C4-2B (cell line): Measurements from ENCODE around the gene ARL6IP1.
"Not testable (repeated sequence)": the region's sequence is repeated elsewhere in the genome, so short reads cannot be mapped to it uniquely, and the experiment has no call there.

Source experiments
- H3K27ac ChIP-seq: fragments of 450-650 bp; 2 replicates; pipeline ENCODE4 v1.5.1; 2017
- ZFX ChIP-seq: fragments of 450-650 bp; IDR thresholded peaks from 2 replicates; pipeline ENCODE4 v1.6.1; 2017
- TF ChIP-seq, protein P1 (sequence below): fragments of 450-650 bp; conservative IDR thresholded peaks from 2 replicates; pipeline ENCODE4 v1.5.1; 2017; ENCODE audit warnings: mild to moderate bottlenecking

ARL6IP1 gene

DNA sequence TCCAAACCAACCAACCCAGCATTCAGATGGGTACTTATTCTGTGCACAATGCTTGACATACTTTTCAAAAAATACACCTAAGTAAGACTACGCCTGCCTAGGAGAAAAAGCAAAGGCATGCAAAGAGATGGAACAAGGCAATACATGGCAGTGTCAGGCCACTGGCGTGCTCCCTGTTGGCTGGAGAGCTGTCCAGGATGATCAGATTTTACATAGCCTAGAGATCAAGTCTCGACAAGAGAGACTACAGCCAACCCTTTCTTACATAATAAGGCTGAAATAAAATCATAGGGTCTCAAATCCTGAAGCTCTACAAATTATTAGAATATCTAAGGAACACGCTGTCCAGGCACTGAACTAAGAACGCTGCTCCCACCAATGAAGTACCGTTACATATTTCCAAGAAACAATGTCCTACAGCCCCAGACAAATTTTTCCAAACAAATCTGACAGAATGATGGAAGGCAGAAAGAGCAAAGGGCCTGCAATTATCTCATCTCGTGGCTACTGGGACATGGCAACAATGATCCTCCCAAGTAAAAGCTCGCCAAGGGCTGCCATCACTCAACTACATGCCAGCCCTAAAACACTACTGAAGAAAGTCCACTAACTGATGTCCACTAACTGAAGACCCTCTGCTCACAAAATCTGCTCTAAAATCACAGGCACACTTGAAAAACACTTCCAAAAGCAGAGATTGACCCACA is 16.3 kb downstream of the ARL6IP1 start:
- no peak overlapping the region for H3K27ac ChIP-seq
- no peak for TF ChIP-seq ZFX
- TF ChIP-seq, protein P1, sequence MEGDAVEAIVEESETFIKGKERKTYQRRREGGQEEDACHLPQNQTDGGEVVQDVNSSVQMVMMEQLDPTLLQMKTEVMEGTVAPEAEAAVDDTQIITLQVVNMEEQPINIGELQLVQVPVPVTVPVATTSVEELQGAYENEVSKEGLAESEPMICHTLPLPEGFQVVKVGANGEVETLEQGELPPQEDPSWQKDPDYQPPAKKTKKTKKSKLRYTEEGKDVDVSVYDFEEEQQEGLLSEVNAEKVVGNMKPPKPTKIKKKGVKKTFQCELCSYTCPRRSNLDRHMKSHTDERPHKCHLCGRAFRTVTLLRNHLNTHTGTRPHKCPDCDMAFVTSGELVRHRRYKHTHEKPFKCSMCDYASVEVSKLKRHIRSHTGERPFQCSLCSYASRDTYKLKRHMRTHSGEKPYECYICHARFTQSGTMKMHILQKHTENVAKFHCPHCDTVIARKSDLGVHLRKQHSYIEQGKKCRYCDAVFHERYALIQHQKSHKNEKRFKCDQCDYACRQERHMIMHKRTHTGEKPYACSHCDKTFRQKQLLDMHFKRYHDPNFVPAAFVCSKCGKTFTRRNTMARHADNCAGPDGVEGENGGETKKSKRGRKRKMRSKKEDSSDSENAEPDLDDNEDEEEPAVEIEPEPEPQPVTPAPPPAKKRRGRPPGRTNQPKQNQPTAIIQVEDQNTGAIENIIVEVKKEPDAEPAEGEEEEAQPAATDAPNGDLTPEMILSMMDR: no peak

DNA sequence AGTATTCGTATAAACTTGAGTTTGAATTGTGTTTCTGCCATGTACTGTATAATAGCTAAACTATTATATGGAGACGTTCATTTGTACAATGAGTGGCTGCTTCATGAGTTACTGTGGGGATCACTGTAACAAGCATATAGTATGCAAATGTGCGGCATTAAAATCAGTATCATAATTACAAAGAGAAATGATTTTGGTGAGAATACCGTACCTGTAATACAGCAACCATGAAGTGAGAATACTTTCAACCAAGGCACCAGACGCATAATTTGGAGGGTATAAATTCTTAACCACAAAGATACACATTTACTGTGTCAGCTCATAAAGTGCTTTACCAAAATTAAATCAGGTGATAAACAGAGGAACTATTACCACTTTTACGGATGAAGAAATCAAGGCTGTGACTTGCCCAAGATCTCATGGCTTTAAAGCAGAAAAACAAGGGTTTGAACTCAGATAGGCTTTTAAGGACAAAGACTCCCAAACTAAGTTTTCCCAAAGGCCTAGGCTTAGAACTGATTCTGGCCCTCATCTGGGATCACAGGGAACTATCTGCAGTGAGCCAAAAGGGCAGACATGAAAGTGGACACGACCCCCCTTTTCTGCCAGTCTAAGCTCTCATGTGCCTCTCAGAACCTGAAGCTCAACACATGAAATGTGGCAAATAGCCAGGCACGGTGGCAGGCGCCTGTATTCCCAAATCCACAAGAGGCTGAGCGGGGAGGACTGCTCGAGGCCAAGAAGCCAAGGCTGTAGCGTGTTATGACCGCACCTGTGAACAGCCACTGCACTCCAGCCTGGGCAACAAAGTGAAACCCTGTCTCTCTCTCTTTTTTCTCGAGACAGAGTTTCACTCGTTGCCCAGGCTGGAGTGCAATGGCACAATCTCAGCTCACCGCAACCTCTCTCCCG is 17.7 kb downstream of the ARL6IP1 start:
- no peak overlapping the region for H3K27ac ChIP-seq
- TF ChIP-seq ZFX: no peak
- TF ChIP-seq, protein P1: no peak

DNA sequence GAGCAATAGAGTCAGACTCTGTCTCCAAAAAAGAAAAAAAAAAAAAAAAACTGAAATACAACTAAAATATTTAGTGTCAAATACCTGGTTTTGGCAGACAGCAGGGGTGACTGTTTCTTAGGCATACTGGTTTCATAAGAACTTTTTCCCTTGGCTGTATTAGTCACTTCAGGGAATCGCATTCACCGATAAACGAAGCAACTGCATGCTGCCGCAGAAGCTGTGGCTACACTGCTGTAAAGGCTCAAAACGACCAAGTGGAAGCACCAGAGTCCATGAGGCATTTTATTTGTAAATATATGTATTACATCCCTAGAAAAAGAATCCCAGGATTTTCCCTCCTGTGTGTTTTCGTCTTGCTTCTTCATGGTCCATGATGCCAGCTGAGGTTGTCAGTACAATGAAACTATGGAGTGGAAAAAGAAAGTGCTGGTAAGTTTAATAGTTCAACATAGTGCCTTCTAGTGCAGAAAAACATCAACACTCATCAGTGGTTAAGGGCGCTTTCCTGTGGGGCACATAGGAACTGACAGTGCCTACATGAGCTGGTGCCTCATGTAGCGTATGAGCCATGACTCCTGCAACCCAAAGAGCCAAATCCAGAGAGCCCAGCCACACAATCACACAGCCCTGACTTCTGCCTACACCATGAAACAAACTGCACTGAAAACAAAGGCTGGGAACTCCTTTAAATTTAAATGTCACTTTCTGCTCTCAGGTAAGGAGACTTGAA is 18.5 kb downstream of the ARL6IP1 start:
- H3K27ac ChIP-seq: no peak overlapping the region
- TF ChIP-seq, protein P1: no peak
- no peak for TF ChIP-seq ZFX

DNA sequence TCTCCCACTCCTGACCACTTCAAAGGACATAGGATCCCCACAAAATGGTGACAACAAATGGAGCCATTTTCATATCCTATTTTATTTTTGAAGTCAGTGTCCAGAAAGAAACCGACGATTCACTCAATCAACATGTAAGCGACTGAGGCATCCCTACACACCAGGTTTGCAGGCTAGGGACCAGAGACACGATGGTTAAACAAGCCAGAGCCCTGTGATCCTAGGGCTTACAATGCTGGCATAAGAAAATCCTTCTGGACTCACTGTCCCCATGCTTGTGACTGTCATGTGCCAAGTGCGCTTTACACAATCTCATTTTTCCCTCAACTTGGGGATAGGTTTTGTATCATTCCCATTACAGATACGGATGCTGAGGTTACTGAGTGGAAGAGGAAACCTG is 20.1 kb downstream of the ARL6IP1 start:
- H3K27ac ChIP-seq: not testable (repeated sequence)

DNA sequence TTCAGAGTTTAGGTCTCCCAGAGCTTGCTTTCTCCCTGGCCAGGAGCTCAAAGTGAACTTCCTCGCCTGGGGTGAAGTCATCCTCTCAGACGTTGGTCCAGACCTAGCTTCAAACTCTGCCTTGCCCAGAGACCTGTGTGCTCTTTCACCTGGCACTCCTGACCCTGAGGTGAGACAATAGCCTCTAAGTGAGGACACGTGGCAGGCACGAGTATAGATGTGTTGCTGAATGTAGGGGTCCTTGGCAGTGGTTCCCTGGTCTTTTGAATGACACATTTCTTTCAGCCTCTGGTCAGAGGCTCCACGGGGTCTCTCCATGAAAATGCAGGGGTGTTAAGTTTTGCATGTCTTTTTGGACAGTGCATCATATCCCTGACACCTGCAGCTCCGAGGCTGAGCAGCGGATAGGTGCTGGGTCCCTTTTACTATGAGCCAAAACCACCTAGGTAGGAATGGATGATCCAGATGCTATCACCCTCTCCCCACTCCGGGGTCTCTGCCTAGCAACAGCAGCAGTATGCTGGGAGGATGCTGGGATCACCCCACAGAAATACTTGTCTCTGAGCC is 20.8 kb downstream of the ARL6IP1 start:
- H3K27ac ChIP-seq: not testable (repeated sequence)

DNA sequence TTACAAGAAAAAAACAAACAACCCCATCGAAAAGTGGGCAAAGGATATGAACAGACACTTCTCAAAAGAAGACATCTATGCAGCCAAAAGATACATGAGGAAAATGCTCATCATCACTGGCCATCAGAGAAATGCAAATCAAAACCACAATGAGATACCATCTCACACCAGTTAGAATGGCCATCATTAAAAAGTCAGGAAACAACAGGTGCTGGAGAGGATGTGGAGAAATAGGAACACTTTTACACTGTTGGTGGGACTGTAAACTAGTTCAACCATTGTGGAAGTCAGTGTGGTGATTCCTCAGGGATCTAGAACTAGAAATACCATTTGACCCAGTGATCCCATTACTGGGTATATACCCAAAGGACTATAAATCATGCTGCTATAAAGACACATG is 23.7 kb downstream of the ARL6IP1 start:
- H3K27ac ChIP-seq: not testable (repeated sequence)

DNA sequence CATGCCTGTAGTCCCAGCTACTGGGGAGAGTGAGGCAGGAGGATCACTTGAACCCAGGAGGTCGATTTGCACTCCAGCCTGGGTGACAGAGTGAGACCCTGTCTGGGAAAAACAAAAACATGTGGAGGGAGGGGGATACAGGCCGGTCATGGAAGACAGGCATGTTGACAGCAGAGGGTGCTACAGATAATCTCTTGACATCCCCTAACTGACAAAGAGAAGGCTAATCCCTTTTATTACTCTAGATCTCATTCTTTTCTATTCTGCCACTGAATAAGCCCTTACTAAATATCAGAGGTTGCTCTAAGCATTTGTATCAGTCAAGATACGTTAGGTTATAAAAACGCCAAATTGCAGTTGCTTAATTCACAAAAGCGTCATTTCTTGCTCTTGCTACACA is 25.0 kb downstream of the ARL6IP1 start:
- not testable (repeated sequence) for H3K27ac ChIP-seq

DNA sequence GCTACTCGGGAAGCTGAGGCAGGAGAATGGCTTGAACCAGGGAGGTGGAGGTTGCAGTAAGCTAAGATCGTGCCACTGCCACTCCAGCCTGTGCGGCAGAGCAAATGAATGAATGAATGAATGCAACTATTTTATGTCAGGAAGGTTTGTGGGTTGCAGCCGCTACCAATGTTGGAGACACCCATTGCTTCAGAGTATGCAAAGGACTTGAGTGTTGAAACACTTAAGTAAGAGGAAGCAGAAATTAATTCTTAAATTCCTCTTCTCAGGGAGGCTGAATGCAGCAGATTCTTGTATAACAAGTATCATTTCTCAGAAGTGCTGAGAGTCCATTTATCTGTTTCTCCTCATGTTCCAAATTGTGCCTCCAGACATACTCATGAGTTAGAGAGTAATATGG is 26.7 kb downstream of the ARL6IP1 start:
- H3K27ac ChIP-seq: not testable (repeated sequence)

DNA sequence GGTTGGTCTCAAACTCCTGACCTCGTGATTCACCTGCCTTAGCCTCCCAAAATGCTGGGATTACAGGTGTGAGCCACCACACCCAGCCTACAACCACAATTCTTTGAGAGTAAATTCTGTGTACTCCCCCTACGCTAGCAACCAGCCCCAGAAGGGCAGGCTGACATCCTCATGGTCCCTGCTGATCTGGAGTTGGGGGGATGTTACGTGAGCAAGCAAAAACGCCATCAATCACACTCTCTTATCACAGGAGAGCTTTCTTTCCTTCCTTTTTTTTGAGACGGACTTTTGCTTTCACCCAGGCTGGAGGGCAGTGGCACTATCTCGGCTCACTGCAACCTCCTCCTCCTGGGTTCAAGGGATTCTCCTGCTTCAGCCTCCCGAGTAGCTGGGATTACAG is 29.2 kb downstream of the ARL6IP1 start:
- not testable (repeated sequence) for H3K27ac ChIP-seq

DNA sequence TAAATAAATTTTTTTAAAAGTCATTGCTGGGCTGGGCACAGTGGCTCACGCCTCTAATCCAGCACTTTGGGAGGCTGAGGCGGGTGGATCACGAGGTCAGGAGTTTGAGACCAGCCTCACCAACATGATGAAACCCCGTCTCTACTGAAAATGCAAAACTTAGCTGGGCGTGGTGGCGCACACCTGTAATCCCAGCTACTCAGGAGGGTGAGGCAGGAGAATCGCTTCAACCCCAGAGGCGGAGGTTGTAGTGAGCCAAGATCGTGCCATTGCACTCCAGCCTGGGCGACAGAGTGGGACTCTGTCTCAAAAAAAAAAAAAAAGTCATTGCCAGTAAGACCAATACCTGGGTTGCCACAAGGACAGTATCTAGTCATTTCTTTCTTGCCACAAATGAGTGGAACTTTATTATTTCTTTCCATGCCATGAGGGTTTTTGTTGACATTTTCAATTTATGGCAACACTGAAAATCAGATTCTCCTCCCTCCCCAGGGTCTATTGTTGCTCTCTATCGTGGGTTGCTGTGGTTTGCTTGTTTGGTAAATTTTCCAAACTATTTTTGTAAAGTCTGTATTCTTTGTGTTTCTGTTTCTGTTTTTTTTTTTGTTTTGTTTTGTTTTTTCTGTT is 30.9 kb downstream of the ARL6IP1 start:
- not testable (repeated sequence) for H3K27ac ChIP-seq

DNA sequence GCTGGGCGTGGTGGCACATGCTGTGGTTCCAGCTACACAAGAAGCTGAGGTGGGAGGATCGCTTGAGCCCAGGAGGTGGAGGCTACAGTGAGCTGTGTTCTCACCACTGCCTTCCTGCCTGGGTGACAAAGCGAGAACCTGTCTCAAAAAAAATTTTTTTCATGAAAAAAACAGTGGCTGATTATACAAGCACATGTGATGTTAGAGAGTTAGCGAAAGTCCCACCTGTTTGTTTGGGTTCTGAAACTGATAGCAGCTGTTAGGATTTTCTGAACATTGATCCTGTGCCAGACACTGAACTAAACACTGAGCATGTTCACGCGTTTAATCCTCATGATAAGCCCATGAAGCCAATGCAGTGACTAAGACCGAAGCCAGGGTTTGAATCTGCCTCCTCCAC is 34.1 kb downstream of the ARL6IP1 start:
- not testable (repeated sequence) for H3K27ac ChIP-seq

DNA sequence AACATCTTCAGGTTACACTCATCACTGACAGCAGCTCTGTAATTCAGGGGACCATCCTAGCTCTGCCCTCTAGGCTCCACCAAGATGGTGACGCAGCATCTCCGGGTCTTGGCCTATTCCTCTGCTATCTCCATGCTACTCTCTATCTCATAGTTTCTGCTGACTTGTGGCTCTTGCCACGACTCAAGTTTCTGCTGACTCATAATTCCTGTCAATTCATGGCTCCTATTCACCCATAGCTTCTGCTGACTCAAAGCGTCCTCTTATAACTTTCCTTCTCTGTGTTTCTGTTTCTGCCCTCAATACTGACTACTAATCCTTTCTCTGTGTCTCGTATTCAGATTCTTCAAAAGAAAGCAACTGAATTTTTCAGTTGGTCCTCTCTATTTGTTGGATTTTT is 38.6 kb downstream of the ARL6IP1 start:
- H3K27ac ChIP-seq: not testable (repeated sequence)
